Large intestine (tissue), 3 donors: ENCODE data around the gene RAB20. TPM values are rescaled to one million over a fixed set of nuclear protein-coding genes. Genes with fewer than 3 reads are reported as not detected.
A peak's percentile ranks its signal among the peaks of the same experiment; 100 is the strongest.

Experiments
- DNase-seq, 2 donors: peaks; one replicate each; pipeline versions ENCODE4 v3.0.0 to v3.0.0-alpha.2; 2013
- H3K27ac ChIP-seq: one replicate; pipeline ENCODE4 v1.5.1; 2013; ENCODE audit warnings: low read length
- H3K27me3 ChIP-seq: 2 replicates; pipeline ENCODE4 v1.6.1; 2013; ENCODE audit warnings: low read length; ENCODE audit not compliant: control insufficient read depth, insufficient read depth
- H3K36me3 ChIP-seq: 2 replicates; pipeline ENCODE4 v1.6.1; 2013; ENCODE audit warnings: low read length; ENCODE audit not compliant: control insufficient read depth, insufficient read depth
- H3K4me1 ChIP-seq: one replicate; pipeline ENCODE4 v1.6.1; 2013; ENCODE audit warnings: low read length; ENCODE audit not compliant: control insufficient read depth, insufficient read depth
- H3K4me3 ChIP-seq: one replicate; pipeline ENCODE4 v1.5.1; 2013; ENCODE audit warnings: low read length
- H3K9me3 ChIP-seq: one replicate; pipeline ENCODE4 v1.6.1; 2013; ENCODE audit warnings: mild to moderate bottlenecking, low read depth, low read length, moderate library complexity; ENCODE audit not compliant: control insufficient read depth
- WGBS: methylation state at CpG from one replicate; pipeline ENCODE4 v1.1.5; 2013; ENCODE audit warnings: low lambda C conversion rate; ENCODE audit not compliant: insufficient coverage; 5-methylcytosine and 5-hydroxymethylcytosine counted together
- polyA plus RNA-seq: library from polyadenylated mRNA; unstranded; fragments of 120-200 nt; gene quantifications from one replicate; pipeline ENCODE4 v1.2.1, GENCODE V29; 2013

The RAB20 gene
- polyA plus RNA-seq, 1 donor = 23.9 TPM

DNA sequence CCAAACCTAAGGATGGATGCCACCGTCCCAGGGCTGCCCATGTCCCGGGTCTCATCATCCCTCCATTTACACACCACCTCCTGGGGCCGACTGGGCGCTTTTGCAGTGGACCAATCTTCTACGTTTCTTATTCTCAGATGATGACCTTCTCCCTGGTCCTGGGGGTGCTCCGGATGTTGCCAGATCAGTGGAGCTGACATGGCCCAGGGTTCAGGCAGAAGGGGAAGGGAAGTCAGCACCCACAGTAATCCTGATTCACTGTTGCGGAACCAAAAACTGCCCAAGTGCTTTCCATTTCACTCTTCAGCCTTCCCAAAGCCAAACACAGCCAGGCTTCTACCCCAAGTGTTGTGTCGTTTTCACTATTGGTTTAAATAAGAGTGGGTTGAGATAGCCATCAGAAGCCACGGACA is 29.8 kb downstream of the RAB20 start:
- no peaks in the 10 kb centered on the region for H3K9me3 ChIP-seq
- no peak for DNase-seq
- H3K4me3 ChIP-seq = no peak overlapping the region
- WGBS = no CpG with 5 or more reads among the region's 9 CpGs
- H3K27ac ChIP-seq = no peak overlapping the region
- peaks cover 15% of the 10 kb centered on the region for H3K36me3 ChIP-seq
- peaks cover 21% of the 10 kb centered on the region for H3K4me1 ChIP-seq
- H3K27me3 ChIP-seq = no peaks in the 10 kb centered on the region

DNA sequence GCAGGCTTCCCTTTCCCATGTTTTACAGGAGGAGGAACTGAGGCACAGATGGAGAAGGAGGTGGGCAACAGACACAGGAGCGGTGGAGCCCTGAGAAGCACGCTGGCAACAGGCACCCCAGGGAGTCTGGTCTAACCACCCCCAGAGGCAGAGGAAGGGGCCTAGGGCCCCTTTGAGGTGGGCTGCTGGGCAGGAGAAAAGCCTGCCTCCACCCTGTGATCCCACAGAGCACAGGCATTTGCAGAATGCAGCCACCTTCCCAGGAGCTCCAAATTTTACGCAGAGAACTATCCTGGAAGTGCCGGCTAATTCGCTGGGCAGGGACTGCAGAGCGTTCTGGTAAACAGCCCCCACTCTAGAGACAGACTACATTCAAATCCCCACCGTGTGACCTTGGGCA is 30.4 kb downstream of the RAB20 start:
- WGBS = no CpG with 5 or more reads among the region's 7 CpGs
- Histone ChIP-seq H3K4me3 (no peak overlapping the region), H3K4me1 (peaks cover 26% of the 10 kb centered on the region)

DNA sequence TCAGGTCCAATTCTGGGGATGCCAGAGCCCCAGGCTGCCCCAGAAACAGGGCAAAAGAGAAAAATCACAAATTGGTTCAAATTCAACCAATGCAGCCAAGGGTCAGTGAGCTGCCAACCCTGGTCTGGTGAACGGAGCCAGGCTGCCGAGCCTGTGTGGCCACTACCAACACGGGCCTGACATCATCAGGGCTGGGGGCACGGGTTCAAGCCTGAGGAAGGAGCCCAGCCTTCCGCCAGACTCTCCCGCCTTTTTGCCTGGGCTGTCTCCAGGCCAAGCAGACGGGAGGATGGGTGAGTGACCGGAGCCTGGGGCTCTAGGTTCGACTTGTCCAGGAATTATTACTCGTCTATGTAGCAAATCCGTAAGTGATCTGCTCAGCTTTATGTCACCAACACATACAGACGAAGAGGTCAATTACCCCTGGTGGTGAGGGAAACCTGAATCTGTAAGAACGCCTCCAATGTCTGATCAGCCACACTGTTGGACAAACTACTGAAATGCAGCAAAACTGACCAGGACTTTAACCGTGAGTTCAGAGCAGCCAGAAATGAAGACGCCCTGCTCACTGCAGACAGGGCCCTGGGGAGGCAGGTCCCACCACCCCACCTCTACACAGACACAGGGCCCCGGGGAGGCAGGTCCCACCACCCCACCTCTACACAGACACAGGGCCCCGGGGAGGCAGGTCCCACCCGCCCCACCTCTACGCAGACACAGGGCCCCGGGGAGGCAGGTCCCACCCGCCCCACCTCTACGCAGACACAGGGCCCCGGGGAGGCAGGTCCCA is 31.8 kb downstream of the RAB20 start:
- Histone ChIP-seq H3K4me3 (no peak overlapping the region), H3K4me1 (peaks cover 40% of the 10 kb centered on the region), H3K27me3 (no peaks in the 10 kb centered on the region), H3K9me3 (no peaks in the 10 kb centered on the region), H3K27ac (peak overlapping the region; percentile 8), H3K36me3 (peaks cover 3% of the 10 kb centered on the region)
- WGBS = no CpG with 5 or more reads among the region's 23 CpGs
- DNase-seq = no peak

More for the DNA sequence above, 30.4 kb downstream of the RAB20 start:
- no peak for DNase-seq
- Histone ChIP-seq H3K27me3 (no peaks in the 10 kb centered on the region), H3K9me3 (no peaks in the 10 kb centered on the region), H3K27ac (no peak overlapping the region), H3K36me3 (peaks cover 12% of the 10 kb centered on the region)

DNA sequence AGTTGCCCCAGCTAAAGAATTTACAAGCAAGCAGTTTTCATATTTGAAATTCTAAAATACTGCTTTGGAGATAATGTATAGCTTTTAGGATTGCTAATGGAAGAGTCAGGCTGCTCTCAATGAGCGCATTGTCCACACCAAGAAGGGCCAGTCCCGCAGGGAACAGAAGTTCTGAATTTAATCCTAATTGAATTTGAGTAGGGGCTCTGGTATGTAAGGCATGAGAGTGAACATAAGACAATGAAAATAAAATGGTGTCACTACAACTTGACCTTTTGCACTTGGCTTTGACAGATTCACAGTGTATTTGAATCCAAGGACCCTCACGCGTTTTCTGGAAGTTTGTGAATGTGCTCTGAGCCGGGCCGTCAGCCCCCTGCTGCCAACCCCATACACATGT is 32.6 kb downstream of the RAB20 start:
- no CpG with 5 or more reads among the region's 6 CpGs for WGBS
- H3K4me3 ChIP-seq = no peak overlapping the region
- H3K27ac ChIP-seq = peak overlapping the region; percentile 5
- H3K27me3 ChIP-seq = no peaks in the 10 kb centered on the region
- no peak for DNase-seq
- peaks cover 48% of the 10 kb centered on the region for H3K4me1 ChIP-seq
- peaks cover 4% of the 10 kb centered on the region for H3K36me3 ChIP-seq
- no peaks in the 10 kb centered on the region for H3K9me3 ChIP-seq

DNA sequence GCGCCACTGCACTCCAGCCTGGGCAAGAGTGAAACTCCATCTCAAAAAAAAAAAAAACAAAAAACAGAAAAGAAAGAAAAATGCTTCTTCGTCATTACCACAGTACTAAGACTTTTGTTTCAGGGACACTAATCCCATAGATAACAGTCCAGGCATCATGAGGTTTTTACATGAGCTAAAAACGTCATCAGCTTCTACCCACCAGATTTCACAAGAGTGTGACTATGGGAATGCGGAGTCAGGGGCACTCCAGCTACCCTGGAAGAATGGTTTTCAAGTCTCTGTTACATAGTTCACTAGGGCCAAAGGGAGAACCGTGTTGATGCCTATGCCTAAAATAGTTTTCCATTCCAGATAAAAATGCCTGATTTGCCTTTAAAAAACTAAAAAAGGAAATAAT is 33.2 kb downstream of the RAB20 start:
- Histone ChIP-seq H3K27ac (peak overlapping the region; percentile 5), H3K27me3 (no peaks in the 10 kb centered on the region), H3K9me3 (no peaks in the 10 kb centered on the region), H3K36me3 (peaks cover 9% of the 10 kb centered on the region), H3K4me1 (peaks cover 48% of the 10 kb centered on the region), H3K4me3 (no peak overlapping the region)
- 66% methylated on average over 2 of the region's 5 CpGs for WGBS
- peak in 1 of 2 donors; percentile 49 for DNase-seq

DNA sequence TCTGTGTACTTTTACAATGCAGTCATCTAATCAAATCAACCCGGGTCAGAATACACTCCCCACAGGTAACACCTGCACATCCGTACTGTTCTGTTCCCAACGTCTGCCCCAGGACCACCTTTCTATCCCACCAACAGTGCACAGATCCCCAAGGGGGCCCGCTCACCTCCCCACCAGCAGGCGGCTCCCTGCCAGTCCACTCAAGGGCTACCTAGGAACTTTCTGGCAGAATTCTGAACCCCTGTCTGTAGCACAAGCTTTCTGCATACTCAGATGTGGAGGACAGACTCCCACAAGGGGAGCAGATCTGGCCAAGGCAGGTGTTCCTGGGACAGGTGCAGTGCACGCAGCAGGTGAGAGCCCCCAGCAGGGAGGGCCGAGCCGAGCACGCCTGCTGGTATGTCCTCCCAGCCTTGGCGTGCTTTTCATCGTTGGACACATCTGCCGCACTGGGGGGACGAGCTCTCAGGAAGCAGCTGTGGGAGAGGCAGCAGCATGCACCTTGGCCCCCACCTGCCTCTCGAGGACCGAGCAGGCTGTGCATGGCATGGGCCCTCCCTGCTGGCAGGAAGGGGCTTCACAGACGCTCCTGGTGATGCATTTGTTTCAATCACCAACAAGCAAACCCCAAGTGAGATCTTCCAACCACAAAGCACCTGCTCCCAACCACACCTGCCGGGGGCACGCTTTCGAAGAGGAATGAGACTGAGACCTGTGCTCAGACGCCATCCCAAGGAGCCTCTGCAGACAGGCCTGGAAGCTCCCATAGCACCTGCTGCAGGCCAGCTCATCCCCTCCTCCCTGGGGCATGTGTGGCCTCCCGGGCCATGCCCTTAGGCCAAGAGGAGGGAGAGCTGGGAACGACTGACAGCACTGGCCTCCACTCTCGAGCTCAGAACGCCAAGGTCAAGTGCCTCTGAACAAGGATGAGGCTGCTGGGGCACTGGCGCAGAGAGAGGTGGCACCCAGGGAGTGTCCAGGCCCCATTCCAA is 35.9 kb downstream of the RAB20 start:
- Histone ChIP-seq H3K4me3 (no peak overlapping the region), H3K9me3 (no peaks in the 10 kb centered on the region), H3K4me1 (peaks cover 64% of the 10 kb centered on the region), H3K27ac (peak overlapping the region; percentile 63), H3K36me3 (peaks cover 10% of the 10 kb centered on the region), H3K27me3 (no peaks in the 10 kb centered on the region)
- peak in 1 of 2 donors; percentile 73 for DNase-seq
- 67% methylated on average over 1 of the region's 25 CpGs for WGBS

DNA sequence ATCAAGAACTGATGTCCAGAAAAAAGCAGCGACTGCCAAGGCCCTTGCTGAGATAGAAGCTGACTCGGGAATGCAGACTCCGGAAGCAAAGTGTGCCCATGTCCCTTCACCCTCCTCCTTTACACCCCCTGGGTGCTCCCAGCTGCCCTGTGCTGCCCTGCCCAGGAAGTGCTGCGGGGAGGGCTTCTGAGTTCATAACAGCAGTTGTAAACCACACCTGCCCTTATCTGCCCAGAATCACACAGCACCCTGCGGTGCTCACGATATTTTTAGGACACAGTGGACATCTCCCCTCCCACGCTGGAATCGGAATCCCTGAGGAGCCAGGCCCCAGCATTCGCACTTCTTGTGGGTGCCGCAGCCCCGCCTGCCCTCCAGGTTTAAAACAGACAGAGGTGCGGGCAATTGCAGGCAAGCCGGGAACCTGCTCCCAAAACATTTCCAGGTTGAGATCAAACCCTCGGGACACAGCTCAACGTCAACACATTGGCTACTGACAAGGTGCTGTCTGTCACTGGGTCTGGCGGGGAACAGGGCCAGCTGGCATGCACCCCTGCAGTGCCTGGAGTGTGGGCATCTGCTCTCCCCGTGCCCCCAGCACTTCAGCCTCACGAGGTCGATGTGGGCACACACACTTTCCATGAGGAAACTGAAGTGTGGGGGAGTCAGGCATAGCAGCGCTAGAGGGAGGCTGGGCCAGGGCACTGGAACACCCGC is 36.8 kb downstream of the RAB20 start:
- DNase-seq = peak in 1 of 2 donors; percentile 67
- Histone ChIP-seq H3K4me3 (no peak overlapping the region), H3K9me3 (no peaks in the 10 kb centered on the region), H3K27ac (peak overlapping the region; percentile 29), H3K4me1 (peaks cover 72% of the 10 kb centered on the region), H3K36me3 (peaks cover 18% of the 10 kb centered on the region), H3K27me3 (no peaks in the 10 kb centered on the region)
- WGBS = no CpG with 5 or more reads among the region's 21 CpGs

DNA sequence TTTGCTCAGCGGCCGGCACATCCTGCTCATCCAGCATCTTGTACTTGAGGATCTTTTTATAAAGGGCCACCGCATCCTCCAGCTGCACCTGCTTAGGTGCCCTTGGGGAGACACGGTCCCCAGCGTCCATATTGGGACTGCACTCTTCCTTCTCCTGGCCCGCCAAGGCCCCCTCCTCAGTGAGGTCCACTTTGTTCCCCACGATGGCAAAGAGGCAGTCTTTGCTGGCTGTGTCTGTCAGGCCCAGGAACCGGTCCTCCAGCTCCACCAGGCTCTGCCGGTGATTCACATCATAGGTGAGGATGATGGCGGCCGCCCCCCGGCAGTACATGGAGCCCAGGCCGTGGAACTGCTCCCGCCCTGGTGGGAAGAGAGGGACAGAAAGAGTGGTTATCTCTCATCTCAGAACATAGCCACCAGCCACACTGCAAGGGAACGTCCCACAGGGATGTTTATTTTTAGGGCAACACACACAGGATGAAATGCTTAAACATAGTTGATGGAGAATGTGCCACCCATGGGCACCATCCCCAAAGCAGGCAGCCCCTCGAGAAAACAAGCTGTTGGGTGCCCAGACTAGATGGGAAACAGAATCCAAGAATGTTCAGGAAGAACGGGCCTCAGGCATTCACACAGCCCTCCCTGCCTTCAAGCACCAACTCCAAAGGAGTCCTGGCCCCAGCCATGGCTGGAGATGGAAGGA is 37.5 kb downstream of the RAB20 start:
- peak overlapping the region; percentile 29 for H3K27ac ChIP-seq
- no CpG with 5 or more reads among the region's 17 CpGs for WGBS
- H3K36me3 ChIP-seq = peaks cover 25% of the 10 kb centered on the region
- no peaks in the 10 kb centered on the region for H3K27me3 ChIP-seq
- DNase-seq = no peak
- peaks cover 74% of the 10 kb centered on the region for H3K4me1 ChIP-seq
- no peaks in the 10 kb centered on the region for H3K9me3 ChIP-seq
- H3K4me3 ChIP-seq = no peak overlapping the region

DNA sequence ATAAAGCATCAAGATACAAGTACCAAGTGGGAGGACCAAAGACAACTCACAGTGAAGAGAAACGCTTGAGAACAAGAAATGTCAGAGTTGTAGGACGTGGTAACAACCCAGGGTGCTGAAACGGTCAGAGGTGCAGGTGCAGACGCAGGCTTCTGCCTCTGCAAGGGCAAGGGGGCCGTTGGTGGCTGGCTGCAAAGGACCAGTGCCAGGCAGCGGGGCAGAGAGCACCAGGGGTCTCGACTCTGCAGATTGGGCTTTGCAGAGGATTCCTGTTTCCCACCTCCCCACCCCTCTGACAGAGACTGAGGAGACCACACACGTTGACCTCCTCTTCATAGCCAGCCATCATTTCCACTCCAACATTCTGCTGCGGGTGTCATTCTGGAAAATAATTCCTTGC is 38.3 kb downstream of the RAB20 start:
- Histone ChIP-seq H3K36me3 (peaks cover 25% of the 10 kb centered on the region), H3K9me3 (no peaks in the 10 kb centered on the region), H3K4me3 (no peak overlapping the region), H3K27me3 (no peaks in the 10 kb centered on the region), H3K4me1 (peaks cover 78% of the 10 kb centered on the region), H3K27ac (no peak overlapping the region)
- WGBS = no CpG with 5 or more reads among the region's 9 CpGs
- no peak for DNase-seq
